ENCODE data around the gene RBM20.

DNA sequence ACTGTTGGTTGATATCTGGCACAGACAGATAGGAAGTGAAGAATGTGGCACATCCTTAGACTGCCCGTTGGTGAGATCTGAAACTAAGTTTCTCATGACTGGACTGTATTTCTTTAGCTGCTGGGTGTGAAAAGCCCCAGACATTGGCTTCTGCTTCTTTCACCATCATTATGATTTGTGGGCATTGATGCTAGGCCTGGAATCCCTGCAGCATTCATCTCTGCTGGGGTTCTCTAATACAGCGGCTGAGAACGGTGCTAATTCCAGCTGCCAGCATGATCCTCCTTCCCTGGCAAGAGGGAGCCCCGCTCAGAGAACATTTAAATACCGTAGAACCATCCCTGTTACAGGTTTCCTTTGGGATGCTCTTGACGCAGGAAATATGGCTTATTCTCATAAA is 26.2 kb downstream of the RBM20 start:
- TF ChIP-seq CTCF (IDR thresholded peaks at IDR 0.05; ENCODE audit: insufficient read depth, low read length) (no peak), POLR2AphosphoS5 (IDR thresholded peaks at IDR 0.05; ENCODE audit: low read depth) (no peak), REST (IDR thresholded peaks at IDR 0.05; ENCODE audit: insufficient replicate concordance, low read depth) (no peak)
